GM06990 (cell line): ENCODE data around the gene SFTPB.
"Not testable (repeated sequence)": the region's sequence is repeated elsewhere in the genome, so short reads cannot be mapped to it uniquely, and the experiment has no call there.

ENCODE experiments used
- DNase-seq: peaks from one replicate; pipeline ENCODE4 v3.0.0-alpha.2; 2011; ENCODE audit not compliant: insufficient read length; ENCODE audit errors: extremely low read depth
- H3K27me3 ChIP-seq: replicated peaks from 2 replicates; pipeline ENCODE4 v1.6.0; 2011; ENCODE audit warnings: low read length; ENCODE audit not compliant: control insufficient read depth, insufficient read depth
- H3K36me3 ChIP-seq: 2 replicates; pipeline ENCODE4 v1.5.1; 2011; ENCODE audit warnings: low read length; ENCODE audit not compliant: control insufficient read depth, insufficient read depth
- H3K4me3 ChIP-seq: replicated peaks from 2 replicates; pipeline ENCODE4 v1.5.1; 2011; ENCODE audit warnings: low read depth, mild to moderate bottlenecking, control low read depth, low read length
- TF ChIP-seq, protein P1 (sequence below): IDR thresholded peaks from 2 replicates; pipeline ENCODE4 v1.5.1; 2011; ENCODE audit warnings: low read length, control low read depth, mild to moderate bottlenecking, inconsistent platforms; ENCODE audit not compliant: insufficient read depth, poor library complexity, severe bottlenecking

Gene SFTPB

DNA sequence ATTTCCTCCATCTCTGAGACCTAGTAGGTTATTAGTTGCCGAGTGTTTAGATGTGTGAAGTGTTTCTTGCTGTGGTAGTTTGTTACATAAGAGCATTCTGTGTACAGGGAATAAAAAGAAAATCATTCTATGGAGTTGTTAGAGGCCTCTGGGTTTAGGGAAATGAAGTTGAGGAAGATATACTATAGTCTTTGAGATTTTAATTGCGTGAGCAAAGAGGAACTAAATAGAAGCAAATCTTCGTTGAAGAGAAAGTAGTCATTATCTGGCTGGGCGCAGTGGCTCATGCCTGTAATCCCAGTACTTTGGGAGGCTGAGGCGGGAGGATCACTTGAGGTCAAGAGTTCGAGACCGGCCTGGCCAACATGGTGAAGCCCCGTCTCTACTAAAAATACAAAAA is 33.0 kb downstream of the SFTPB start:
- no peak for DNase-seq
- Histone ChIP-seq H3K36me3 (peaks cover 30% of the 10 kb centered on the region), H3K27me3 (no peaks in the 10 kb centered on the region), H3K4me3 (no peak overlapping the region)
- TF ChIP-seq, protein P1, sequence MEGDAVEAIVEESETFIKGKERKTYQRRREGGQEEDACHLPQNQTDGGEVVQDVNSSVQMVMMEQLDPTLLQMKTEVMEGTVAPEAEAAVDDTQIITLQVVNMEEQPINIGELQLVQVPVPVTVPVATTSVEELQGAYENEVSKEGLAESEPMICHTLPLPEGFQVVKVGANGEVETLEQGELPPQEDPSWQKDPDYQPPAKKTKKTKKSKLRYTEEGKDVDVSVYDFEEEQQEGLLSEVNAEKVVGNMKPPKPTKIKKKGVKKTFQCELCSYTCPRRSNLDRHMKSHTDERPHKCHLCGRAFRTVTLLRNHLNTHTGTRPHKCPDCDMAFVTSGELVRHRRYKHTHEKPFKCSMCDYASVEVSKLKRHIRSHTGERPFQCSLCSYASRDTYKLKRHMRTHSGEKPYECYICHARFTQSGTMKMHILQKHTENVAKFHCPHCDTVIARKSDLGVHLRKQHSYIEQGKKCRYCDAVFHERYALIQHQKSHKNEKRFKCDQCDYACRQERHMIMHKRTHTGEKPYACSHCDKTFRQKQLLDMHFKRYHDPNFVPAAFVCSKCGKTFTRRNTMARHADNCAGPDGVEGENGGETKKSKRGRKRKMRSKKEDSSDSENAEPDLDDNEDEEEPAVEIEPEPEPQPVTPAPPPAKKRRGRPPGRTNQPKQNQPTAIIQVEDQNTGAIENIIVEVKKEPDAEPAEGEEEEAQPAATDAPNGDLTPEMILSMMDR = no peak

DNA sequence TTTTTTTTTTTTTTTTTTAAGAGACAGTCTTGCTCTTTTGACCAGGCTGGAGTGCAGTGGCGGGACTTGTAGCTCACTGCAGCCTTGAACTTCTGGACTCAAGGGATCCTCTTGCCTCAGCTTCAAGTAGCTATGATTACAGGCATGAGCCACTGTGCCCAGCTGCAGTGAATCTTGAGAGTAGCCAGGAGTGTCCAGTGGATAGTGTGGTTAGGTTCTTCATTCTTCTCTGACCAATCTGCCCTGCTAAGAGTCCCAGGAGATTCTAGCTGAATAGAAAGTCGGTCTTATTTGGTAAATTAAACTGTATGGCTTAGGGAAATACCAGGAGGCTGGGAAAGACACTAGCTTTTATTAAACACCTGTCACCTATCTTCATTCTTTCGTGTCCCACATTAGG is 36.7 kb downstream of the SFTPB start:
- peaks cover 14% of the 10 kb centered on the region for H3K36me3 ChIP-seq
- H3K27me3 ChIP-seq = no peaks in the 10 kb centered on the region
- no peak overlapping the region for H3K4me3 ChIP-seq
- DNase-seq = no peak
- TF ChIP-seq, protein P1 = no peak

DNA sequence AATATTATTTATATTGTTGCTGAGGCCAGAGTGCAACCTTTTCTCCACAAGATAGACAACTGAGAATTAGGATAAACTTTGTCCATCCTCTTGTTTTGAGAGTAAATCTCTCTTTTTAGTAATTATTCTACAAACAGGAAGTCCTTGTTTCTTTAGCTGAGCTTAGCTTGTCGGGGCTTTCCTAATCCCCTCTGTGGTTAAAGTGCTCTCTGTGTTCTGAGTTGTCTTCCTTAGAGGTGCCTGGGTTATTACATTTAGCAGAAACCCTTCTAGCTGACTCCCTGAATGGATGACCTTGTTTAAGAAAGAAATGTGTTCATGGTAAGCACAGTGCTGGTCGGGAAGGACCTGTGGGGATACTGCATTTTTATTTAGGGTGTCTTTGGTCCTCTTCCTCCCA is 39.3 kb downstream of the SFTPB start:
- Histone ChIP-seq H3K36me3 (peaks cover 18% of the 10 kb centered on the region), H3K4me3 (no peak overlapping the region), H3K27me3 (no peaks in the 10 kb centered on the region)
- DNase-seq = no peak
- TF ChIP-seq, protein P1 = no peak

DNA sequence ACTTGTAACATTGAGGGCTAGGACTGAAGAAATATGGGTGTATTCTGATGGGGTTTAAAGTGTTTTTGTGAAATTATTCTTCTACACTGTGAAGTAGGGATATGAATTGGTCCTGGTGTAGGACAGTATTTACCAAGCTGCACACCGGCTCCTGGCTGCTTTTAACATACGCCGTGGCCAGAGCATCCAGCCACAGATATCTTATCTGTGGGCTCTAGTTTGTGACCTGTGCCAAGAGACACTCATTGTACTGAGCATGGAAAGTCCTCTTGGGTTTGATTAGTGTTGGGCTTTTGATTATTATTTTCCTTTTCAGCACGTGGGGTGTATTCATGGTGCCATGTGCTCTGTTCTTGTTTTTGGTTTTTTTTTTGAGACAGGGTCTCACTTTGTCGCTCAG is 44.0 kb downstream of the SFTPB start:
- Histone ChIP-seq H3K27me3 (no peaks in the 10 kb centered on the region), H3K4me3 (no peak overlapping the region), H3K36me3 (peaks cover 13% of the 10 kb centered on the region)
- TF ChIP-seq, protein P1 = no peak
- DNase-seq = no peak

DNA sequence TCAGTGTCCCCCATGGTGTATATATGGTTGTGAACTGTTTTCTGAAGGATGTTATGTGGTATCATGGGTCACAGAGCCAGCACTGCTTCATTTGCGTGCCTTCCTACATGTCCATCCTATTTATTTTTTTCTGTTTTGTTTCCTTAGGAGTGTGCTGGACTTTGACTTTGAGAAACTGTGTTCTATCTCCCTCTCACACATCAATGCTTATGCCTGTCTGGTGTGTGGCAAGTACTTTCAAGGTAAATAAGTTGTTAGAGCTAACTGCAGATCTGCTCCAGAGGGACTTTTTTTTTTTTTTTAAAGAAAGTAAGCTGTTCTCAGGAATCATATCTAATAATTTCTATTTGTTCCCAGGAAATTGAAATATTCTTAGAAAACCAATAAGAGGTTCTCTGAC is 46.7 kb downstream of the SFTPB start:
- Histone ChIP-seq H3K27me3 (no peaks in the 10 kb centered on the region), H3K4me3 (no peak overlapping the region), H3K36me3 (peaks cover 12% of the 10 kb centered on the region)
- TF ChIP-seq, protein P1 = no peak
- no peak for DNase-seq

DNA sequence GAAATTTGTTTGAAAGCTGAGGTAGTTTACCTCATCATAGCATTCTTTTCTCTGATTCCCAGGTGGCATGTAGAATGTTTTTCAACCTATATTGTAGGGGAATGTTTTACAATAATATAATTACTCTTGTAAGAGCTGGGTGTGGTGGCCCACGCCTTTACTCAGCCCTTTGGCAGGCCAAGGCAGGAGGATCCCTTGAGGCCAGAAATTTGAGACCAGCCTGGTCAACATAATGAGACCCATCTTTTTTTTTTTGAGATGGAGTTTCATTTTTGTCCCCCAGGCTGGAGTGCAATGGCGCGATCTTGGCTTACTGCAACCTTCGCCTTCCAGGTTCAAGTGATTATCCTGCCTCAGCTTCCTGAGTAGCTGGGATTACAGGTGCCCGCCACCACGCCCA is 48.4 kb downstream of the SFTPB start:
- Histone ChIP-seq H3K27me3 (no peaks in the 10 kb centered on the region), H3K4me3 (no peak overlapping the region), H3K36me3 (peaks cover 9% of the 10 kb centered on the region)
- DNase-seq = no peak
- TF ChIP-seq, protein P1 = no peak

DNA sequence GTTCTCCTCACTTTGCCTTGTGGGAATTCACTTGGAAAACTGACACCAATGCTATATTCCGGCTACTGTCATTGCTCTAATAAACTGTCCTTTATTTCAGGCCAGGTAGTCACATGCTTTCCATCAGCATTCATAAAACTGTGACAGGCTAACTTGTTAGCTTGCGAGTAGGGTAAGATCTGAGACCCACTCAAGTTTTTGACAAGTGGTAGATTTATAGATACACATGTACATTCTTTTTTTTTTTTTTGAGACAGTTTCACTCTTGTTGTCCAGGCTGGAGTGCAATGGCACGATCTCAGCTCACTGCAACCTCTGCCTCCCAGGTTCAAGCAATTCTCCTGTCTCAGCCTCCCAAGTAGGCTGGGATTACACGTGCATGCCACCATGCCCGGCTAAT is 50.3 kb downstream of the SFTPB start:
- not testable (repeated sequence) for H3K27me3 ChIP-seq, DNase-seq, H3K4me3 ChIP-seq, H3K36me3 ChIP-seq
